Embryonic facial prominence (tissue), 1 donor: ENCODE measurements around the gene ZMAT1.
"Not testable (repeated sequence)": the region's sequence is repeated elsewhere in the genome, so short reads cannot be mapped to it uniquely, and the experiment has no call there.

ENCODE experiments used
- DNase-seq: peaks from one replicate; pipeline ENCODE4 v3.0.0-alpha.2; 2016; ENCODE audit errors: extremely low spot score

The ZMAT1 gene

GRCh38 chrX:101931488-101932248 is at the start of gene ZMAT1:
ZMAT1 (minus strand) TSS chrX:101932027; CDS start chrX:101932008, 19 bp downstream.
- DNase-seq: peak; percentile 69

GRCh38 chrX:101977106-101977505 is 45.3 kb upstream of the ZMAT1 start:
- DNase-seq: no peak

GRCh38 chrX:101973066-101973465 is 41.2 kb upstream of the ZMAT1 start:
- no peak for DNase-seq

- DNase-seq: not testable (repeated sequence)
These were observed 33.2 kb upstream of the ZMAT1 start for GRCh38 chrX:101964923-101965539.

- DNase-seq: no peak
These were observed 26.3 kb upstream of the ZMAT1 start for GRCh38 chrX:101958139-101958538.

GRCh38 chrX:101957174-101957573 is 25.3 kb upstream of the ZMAT1 start:
- no peak for DNase-seq

- no peak for DNase-seq
These were observed 24.7 kb upstream of the ZMAT1 start for GRCh38 chrX:101956556-101956955.

- no peak for DNase-seq
These were observed 18.8 kb upstream of the ZMAT1 start for GRCh38 chrX:101950581-101950980.

- no peak for DNase-seq
These were observed 383 bp upstream of the ZMAT1 start for GRCh38 chrX:101932249-101932570.

- no peak for DNase-seq
These were observed 715 bp downstream of the ZMAT1 start for GRCh38 chrX:101931136-101931487.

GRCh38 chrX:101925733-101926132 is 6.1 kb downstream of the ZMAT1 start:
- DNase-seq: no peak

- no peak for DNase-seq
These were observed 13.1 kb downstream of the ZMAT1 start for GRCh38 chrX:101918751-101919150.

- DNase-seq: no peak
These were observed 25.6 kb downstream of the ZMAT1 start for GRCh38 chrX:101906136-101906796.

GRCh38 chrX:101904996-101905395 is 26.8 kb downstream of the ZMAT1 start:
- DNase-seq: no peak
